HG03175 (cell line): ENCODE data around the gene CEP152.
A peak's percentile ranks its signal among the peaks of the same experiment; 100 is the strongest.
"Not testable (repeated sequence)": the region's sequence is repeated elsewhere in the genome, so short reads cannot be mapped to it uniquely, and the experiment has no call there.

Source experiments
- ATAC-seq: cut with Tn5 transposase; IDR thresholded peaks from one replicate; pipeline ENCODE4 v1.9.1; 2021; ENCODE audit warnings: mild to moderate bottlenecking, moderate library complexity; ENCODE audit not compliant: unreplicated experiment

CEP152 gene, protein sequence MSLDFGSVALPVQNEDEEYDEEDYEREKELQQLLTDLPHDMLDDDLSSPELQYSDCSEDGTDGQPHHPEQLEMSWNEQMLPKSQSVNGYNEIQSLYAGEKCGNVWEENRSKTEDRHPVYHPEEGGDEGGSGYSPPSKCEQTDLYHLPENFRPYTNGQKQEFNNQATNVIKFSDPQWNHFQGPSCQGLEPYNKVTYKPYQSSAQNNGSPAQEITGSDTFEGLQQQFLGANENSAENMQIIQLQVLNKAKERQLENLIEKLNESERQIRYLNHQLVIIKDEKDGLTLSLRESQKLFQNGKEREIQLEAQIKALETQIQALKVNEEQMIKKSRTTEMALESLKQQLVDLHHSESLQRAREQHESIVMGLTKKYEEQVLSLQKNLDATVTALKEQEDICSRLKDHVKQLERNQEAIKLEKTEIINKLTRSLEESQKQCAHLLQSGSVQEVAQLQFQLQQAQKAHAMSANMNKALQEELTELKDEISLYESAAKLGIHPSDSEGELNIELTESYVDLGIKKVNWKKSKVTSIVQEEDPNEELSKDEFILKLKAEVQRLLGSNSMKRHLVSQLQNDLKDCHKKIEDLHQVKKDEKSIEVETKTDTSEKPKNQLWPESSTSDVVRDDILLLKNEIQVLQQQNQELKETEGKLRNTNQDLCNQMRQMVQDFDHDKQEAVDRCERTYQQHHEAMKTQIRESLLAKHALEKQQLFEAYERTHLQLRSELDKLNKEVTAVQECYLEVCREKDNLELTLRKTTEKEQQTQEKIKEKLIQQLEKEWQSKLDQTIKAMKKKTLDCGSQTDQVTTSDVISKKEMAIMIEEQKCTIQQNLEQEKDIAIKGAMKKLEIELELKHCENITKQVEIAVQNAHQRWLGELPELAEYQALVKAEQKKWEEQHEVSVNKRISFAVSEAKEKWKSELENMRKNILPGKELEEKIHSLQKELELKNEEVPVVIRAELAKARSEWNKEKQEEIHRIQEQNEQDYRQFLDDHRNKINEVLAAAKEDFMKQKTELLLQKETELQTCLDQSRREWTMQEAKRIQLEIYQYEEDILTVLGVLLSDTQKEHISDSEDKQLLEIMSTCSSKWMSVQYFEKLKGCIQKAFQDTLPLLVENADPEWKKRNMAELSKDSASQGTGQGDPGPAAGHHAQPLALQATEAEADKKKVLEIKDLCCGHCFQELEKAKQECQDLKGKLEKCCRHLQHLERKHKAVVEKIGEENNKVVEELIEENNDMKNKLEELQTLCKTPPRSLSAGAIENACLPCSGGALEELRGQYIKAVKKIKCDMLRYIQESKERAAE (N-terminal part only)

GRCh38 chr15:48810414-48811324 lies at the start of gene CEP152:
TSS of gene CEP152 (minus strand) at chr15:48811069. CDS start at chr15:48805649, 5,420 bp downstream.
- peak; percentile 96 for ATAC-seq

DNA sequence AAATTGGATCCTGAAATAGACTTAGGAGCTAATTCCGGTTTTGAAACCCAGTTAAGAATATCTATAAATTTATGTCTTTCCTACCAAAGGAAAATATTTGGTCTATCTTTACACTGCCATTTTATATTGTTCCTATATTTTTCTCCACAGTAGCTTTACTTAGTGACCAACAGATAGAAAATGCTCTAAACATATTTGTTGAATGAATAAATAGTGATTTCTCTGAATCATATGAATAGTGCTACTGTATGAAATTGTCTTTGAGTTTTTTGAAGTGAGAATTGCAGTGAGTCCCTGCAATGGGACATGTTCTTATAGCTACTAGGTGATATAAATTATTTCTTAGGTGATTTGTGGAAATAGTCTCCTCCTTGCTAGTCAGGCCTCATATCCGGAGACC lies 48.6 kb upstream of the CEP152 start:
- no peak for ATAC-seq

DNA sequence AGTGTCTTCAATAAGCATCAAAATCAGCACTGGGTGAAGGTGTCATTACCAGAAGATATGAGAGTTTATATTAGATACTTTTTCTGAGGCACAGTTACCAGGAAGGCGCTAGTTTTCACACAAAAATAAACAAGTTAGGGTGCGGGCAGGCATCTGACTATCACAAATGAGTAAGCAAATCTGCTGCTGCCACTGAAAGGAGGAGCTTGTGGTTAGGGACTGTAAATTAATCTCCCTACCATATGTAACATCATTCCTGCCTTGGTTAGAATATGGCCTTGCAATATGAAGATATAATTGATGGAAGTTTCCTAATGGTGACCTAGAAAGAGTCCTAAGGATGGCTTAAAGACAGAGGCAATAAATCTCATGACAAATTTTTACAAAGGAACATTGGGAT lies 47.5 kb upstream of the CEP152 start:
- ATAC-seq = no peak

- ATAC-seq = no peak
Observed at GRCh38 chr15:48856942-48857341, 46.1 kb upstream of the CEP152 start.

DNA sequence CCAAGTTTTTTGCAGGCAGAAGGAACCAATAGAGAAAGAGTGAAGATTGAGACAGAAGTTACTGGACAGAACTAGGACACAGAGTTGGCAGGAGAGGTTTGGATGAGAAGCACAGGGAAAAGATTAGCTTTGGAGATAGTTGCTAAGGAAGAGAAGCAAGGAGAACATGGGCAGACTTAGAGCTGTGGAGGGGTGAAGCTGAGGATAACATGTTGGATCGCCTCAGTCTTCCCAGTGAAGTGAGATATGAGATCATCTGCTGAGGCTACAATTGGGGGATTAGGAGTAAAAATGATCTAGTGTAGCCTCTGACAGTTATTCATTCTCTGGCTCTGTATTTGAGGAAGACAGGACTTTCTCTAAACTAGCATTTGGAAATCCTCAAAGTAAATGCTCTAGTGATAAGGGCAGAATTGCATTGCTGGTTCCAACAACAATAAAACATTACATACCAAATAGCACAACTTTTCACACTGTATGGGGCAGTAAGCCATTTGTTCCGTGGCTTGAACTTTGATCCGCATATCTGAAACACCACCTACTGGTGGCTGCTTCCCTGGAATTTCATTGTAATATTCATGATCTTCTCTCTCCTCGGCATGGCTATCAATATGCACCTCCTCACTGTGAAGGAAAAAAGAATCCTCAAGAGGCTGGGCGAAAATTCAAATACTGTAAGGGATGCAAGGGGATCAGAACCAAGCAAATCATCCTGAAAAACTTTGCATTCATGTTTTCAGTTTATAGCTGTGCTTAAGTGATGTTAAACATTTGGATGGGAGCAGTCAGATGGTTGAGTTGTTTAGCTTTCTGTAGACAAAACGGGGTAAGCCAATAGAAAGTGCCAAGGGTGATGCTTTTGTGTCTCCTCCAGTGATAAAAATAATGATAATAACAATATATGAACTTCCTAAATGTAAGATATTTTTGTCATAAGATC lies 44.9 kb upstream of the CEP152 start:
- ATAC-seq = no peak

DNA sequence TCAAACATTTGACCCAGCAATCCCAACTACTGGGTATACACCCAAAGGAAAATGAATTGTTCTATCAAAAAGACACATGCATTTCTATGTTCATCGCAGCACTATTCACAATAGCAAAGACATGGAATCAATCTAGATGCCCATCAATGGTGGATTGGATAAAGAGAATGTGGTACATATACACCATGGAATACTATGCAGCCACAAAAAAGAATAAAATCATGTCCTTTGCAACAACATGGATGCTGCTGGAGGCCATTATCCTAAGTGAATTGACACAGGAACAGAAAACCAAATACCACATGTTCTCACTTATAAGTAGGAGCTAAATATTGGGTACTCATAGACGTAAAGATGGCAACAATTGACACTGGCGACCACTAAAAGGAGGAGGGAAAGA lies 43.6 kb upstream of the CEP152 start:
- ATAC-seq = not testable (repeated sequence)

DNA sequence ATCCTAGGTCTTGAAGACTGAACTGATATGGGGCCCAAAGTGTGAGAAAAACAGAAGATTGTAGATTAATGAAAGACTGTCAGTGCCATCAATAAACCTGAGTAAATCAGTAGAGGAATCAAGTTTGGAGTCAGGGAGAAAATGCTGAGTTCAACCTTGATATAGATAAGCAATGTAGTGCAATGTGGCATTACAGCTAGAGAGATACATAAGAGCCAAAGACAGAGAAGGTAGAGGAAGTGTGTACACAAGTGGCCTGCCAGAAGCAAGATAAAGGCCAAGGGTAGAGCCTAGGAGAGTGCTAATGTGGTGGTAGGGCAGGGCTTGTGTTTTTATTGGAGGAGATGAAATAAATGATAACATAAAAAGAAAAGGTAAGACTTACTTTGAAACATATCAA lies 41.1 kb upstream of the CEP152 start:
- ATAC-seq = no peak

DNA sequence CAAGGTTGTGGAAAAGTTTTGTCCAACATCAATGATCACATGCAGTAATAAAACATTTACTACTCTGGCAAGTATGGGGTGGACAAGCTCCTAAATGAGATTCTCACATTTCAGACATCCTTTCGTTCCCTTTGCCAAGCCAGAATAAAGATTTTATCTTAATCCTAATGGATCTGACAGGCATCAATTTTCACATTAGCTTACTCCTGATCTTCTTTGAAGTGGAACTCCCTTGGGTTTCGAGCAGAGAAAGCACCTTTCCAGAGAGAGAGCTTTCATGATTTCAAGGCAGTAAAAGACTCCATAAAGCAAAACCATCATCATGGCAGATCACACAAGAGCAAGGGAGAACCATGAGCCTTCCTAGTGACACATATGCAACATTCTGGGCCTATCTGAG lies 39.8 kb upstream of the CEP152 start:
- ATAC-seq = no peak

- no peak for ATAC-seq
Observed at GRCh38 chr15:48845123-48845522, 34.3 kb upstream of the CEP152 start.

DNA sequence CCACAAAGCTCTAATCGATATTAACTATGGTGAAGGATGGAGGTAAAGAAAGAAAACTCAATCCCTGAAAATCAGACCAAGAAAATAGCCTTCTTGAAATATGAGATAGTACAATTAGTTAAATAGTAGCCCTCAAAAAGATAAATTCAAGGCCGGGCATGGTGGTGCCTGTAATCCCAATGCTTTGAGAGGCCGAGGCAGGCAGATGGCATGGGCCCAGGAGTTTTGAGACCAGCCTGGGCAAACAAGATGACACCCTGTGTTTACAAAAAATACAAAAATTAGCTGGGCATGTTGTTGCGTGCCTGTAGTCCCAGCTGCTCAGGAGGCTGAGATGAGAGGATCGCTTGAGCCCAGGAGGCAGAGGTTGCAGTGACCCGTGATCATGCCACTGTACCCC lies 31.6 kb upstream of the CEP152 start:
- ATAC-seq = no peak

GRCh38 chr15:48834756-48835155 lies 23.9 kb upstream of the CEP152 start:
- ATAC-seq = no peak

DNA sequence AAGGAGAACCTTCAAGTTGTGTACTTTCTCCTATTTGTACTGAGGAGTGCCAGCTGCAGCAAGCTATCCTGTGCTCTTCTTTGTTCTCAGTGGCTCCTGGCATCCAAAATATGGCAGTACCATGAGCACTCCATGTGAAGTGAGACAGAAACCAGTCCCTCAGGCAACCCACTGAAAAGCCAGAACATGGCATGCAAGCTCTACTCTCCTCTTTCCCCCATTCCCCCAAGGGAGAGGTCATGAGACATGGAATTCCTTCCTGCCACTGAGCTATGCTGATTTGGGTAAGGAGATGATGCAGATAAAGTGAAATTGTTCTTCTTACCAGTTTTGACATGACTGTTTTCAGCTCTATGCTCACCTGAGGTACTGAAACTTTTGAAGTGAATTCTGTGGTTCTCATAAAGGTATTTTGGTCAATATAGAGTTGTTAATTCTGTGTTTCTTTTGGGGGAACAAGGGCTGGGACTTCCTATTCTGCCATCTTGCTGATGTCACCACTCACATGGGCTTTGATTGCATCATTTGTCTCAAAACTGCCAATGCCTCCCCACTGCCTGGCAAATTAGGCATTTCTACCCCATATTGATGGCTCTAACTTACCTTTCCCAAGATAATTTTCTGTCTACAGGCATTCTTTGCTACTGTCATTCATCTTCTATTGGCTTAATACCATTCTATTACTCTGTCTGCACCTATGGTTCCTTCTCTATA lies 22.8 kb upstream of the CEP152 start:
- ATAC-seq = no peak

GRCh38 chr15:48832648-48833047 lies 21.8 kb upstream of the CEP152 start:
- ATAC-seq = no peak

DNA sequence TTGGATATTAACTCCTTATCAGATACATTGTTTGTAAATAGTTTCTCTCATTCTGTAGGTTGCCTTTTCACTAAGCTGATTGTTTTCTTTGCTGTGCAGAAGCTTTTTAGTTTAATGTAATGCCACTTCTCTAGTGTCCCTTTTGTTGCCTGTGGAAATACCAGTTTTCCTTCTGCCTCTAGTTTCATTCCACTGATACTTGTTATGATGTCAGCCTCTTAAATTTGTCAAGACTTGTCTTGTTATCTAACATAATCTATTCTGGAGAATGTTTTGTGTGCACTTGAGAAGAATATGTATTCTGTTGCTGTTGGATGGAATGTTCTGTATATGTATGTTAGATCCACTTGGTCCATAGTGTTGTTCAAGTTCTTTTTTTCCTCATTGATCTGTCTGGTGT lies 18.0 kb upstream of the CEP152 start:
- ATAC-seq = no peak

DNA sequence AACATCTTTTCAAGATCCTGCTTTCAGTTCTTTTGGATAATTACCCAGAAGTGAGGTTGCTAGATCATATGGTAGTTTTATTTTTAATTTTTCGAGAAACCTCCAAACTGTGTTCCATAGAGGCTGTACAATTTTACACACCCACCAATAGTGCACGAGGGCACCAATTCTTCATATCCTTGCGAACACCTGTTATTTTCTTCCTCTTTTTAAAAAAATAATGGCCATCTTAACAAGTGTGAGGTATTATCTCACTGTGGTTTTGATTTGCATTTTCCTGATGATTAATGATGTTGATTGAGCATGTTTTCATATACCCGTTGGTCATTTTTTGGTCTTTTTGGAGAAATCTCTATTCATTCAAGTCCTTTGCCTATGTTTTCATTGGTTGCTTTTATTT lies 17.6 kb upstream of the CEP152 start:
- ATAC-seq = no peak

DNA sequence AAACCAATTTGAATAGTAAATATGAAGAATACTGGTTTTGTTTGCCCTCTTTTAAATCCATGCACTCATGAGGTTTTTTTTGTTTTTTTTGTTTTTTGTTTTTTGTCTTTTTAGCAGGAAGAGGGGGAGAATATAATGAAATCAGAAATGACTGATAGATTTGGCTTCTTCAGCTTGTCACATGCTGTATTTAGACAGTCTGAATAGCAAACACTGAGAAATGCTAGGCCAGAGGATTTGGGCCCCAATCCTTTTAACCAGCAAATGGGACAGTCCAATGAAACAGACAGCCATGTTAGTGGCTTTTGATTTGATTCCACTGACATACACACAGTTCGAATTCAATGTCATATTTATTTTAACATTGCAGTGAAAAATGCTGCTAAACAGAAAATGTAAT lies 14.2 kb upstream of the CEP152 start:
- ATAC-seq = no peak

GRCh38 chr15:48823706-48824105 lies 12.8 kb upstream of the CEP152 start:
- ATAC-seq = no peak

- no peak for ATAC-seq
Observed at GRCh38 chr15:48823237-48823636, 12.4 kb upstream of the CEP152 start.
